Uterus (tissue), 2 donors: ENCODE results near the gene HIVEP1.

Source experiments
- POLR2A ChIP-seq, 2 donors: fragments of 450-650 bp; IDR thresholded peaks; one replicate each; pipeline ENCODE4 v1.6.1; 2016; ENCODE audit warnings: antibody characterized with exemption in 2 of 2, mild to moderate bottlenecking in 1 of 2, moderate library complexity in 1 of 2
- TF ChIP-seq, protein P1 (sequence below), 4 experiments: fragments of 200-600 bp in 2 of 4; fragments of 450-650 bp in 2 of 4; sonication (generic) in 2 of 4; IDR thresholded peaks; one replicate each; pipeline ENCODE4 v1.5.1; 2016 to 2019; ENCODE audit warnings: antibody characterized with exemption in 4 of 4, mild to moderate bottlenecking in 2 of 4, moderate library complexity in 1 of 4

DNA sequence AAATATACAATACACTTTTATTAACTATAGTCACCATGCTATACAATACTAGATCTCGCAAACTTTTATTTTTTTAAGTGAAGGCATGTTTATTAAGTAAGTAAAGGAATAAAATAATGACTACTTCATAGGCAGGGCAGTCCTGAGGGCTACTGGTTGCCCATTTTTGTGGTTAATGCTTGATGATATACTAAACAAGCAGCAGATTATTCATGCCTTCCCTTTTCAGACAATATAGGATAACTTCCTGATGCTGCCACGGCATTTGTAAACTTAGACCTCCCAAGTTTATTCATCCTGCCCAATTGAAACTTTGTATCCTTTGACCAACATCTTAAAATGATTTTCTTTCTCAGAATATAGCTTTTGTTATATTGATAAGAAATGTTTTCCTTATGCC lies 24.7 kb upstream of the HIVEP1 start:
- TF ChIP-seq, protein P1, sequence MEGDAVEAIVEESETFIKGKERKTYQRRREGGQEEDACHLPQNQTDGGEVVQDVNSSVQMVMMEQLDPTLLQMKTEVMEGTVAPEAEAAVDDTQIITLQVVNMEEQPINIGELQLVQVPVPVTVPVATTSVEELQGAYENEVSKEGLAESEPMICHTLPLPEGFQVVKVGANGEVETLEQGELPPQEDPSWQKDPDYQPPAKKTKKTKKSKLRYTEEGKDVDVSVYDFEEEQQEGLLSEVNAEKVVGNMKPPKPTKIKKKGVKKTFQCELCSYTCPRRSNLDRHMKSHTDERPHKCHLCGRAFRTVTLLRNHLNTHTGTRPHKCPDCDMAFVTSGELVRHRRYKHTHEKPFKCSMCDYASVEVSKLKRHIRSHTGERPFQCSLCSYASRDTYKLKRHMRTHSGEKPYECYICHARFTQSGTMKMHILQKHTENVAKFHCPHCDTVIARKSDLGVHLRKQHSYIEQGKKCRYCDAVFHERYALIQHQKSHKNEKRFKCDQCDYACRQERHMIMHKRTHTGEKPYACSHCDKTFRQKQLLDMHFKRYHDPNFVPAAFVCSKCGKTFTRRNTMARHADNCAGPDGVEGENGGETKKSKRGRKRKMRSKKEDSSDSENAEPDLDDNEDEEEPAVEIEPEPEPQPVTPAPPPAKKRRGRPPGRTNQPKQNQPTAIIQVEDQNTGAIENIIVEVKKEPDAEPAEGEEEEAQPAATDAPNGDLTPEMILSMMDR (IDR thresholded peaks at IDR 0.05), result no peak
- TF ChIP-seq POLR2A (IDR thresholded peaks at IDR 0.05), result no peak
